ENCODE measurements around the gene SCMH1. TPM values are rescaled to one million over a fixed set of nuclear protein-coding genes. Genes with fewer than 3 reads are reported as not detected.

SCMH1 gene
- polyA plus RNA-seq, 2 of the 4 experiments (the other 2 are of a cell fraction): 11.6 to 26.7 TPM

DNA sequence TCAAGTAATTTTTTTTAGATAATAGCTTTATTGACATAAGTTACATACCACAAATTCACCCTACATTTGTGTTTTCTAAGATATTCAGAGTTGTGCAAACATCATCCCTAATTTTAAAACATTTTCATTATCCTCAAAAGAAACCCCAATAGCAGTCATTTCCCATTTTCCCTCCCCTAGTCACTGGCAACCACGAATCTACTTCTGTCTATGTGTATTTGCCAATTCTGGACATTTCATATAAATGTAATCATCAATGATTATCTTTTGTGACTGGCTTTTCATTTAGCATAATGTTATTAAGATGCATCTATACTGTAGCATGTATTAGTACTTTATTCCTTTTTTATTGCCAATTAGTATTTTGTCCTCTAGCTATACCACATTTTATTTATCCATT, 131.8 kb downstream of the SCMH1 start:
- H3K4me3 ChIP-seq: peak overlapping the region; percentile 20; the same call in 2 of the 3 replicates
- CTCF ChIA-PET: interaction anchor here (1.4 to 1.6 kb wide), 2 partner anchors 129 to 235 kb away, joined by 3 to 4 read pairs; no protein-coding TSS in a partner anchor
- WGBS (ENCODE audit: missing lambda C conversion rate): 24% methylated on average over 1 of the region's 1 CpG
- FAIRE-seq: no peak
- peaks cover 30% of the 10 kb centered on the region for H3K4me1 ChIP-seq
- POLR2A ChIA-PET: interaction anchor here (1.0 kb wide), 1 partner anchor 41 kb away, joined by 3 read pairs; no protein-coding TSS in a partner anchor
- ATAC-seq: no peak
- peak overlapping the region; percentile 80 for H3K4me2 ChIP-seq
- DNase-seq (ENCODE audit: low read depth in 1 of 2, low spot score in 1 of 2): no peak
- no peaks in the 10 kb centered on the region for H3K9me3 ChIP-seq
- H3K27ac ChIP-seq: peak overlapping the region; percentile 92 to 99
- TF ChIP-seq NPAS2 (CRISPR knock-in tag; IDR thresholded peaks at IDR 0.05; ENCODE audit: borderline replicate concordance): no peak
- TF ChIP-seq EP300 (IDR thresholded peaks at IDR 0.05): no peak
- TF ChIP-seq TP53 (CRISPR knock-in tag; IDR thresholded peaks at IDR 0.05): no peak
- TF ChIP-seq HOXA7 (CRISPR knock-in tag; IDR thresholded peaks at IDR 0.05): no peak
- TF ChIP-seq BCL3 (IDR thresholded peaks at IDR 0.05): no peak
- no peak for TF ChIP-seq HDAC2 (IDR thresholded peaks at IDR 0.05)
- TF ChIP-seq, protein P1, sequence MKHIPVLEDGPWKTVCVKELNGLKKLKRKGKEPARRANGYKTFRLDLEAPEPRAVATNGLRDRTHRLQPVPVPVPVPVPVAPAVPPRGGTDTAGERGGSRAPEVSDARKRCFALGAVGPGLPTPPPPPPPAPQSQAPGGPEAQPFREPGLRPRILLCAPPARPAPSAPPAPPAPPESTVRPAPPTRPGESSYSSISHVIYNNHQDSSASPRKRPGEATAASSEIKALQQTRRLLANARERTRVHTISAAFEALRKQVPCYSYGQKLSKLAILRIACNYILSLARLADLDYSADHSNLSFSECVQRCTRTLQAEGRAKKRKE (CRISPR knock-in tag; IDR thresholded peaks at IDR 0.05; ENCODE audit: low read depth): no peak
- TF ChIP-seq HOXB13 (CRISPR knock-in tag; IDR thresholded peaks at IDR 0.05; ENCODE audit: low read depth): no peak
- TF ChIP-seq HOXB5 (CRISPR knock-in tag; IDR thresholded peaks at IDR 0.05): no peak
- no peak for TF ChIP-seq ESRRA (IDR thresholded peaks at IDR 0.05; ENCODE audit: borderline replicate concordance, low read length)

GRCh38 chr1:41109310-41110197, 132.6 kb downstream of the SCMH1 start:
- peak; percentile 38 to 74 for DNase-seq (ENCODE audit: low read depth in 1 of 2, low spot score in 1 of 2)
- Histone ChIP-seq H3K4me2 (peak overlapping the region; percentile 80), H3K4me1 (peaks cover 30% of the 10 kb centered on the region), H3K27ac (peak overlapping the region; percentile 92 to 99), H3K9me3 (no peaks in the 10 kb centered on the region), H3K4me3 (peak overlapping the region; percentile 15; the same call in 2 of the 3 replicates)
- CTCF ChIA-PET: interaction anchor here (0.8 to 1.6 kb wide), 6 partner anchors 14 to 323 kb away, joined by 3 to 4 read pairs (median 3); no protein-coding TSS in a partner anchor
- peak; percentile 67 for FAIRE-seq
- WGBS (ENCODE audit: missing lambda C conversion rate): 6% methylated on average over 4 of the region's 4 CpGs
- POLR2A ChIA-PET: interaction anchor here (1.0 kb wide), 1 partner anchor 42 kb away, joined by 3 read pairs; no protein-coding TSS in a partner anchor
- ATAC-seq: peak; percentile 95 to 97
- peak; percentile 86 to 91 for TF ChIP-seq CEBPB (IDR thresholded peaks at IDR 0.05)
- no peak for TF ChIP-seq HEYL (CRISPR knock-in tag; IDR thresholded peaks at IDR 0.05)
- TF ChIP-seq GATA3 (IDR thresholded peaks at IDR 0.05; ENCODE audit: borderline replicate concordance): peak; percentile 58; the same call in 1 of the 2 replicates
- peak; percentile 61 for TF ChIP-seq JUNB (IDR thresholded peaks at IDR 0.05)
- TF ChIP-seq MAFK (IDR thresholded peaks at IDR 0.05; ENCODE audit: partially characterized antibody): peak; percentile 37
- peak in 1 of 2 experiments; percentile 48; a peak in 3 of 5 replicates for TF ChIP-seq JUN (IDR thresholded peaks at IDR 0.05)
- TF ChIP-seq EP300 (IDR thresholded peaks at IDR 0.05): 0 out of 5 replicates have a peak, but pooled peaks of 1 of the 2 experiments have one; percentile 7
- peak; percentile 48; the same call in 1 of the 2 replicates for TF ChIP-seq FOSL2 (IDR thresholded peaks at IDR 0.05)
- TF ChIP-seq FOSL2 (CRISPR knock-in tag; IDR thresholded peaks at IDR 0.05): peak; percentile 65
- TF ChIP-seq, protein P1 (CRISPR knock-in tag; IDR thresholded peaks at IDR 0.05; ENCODE audit: low read depth): no peak
